Measurements from ENCODE around the gene CACNA2D2. TPM values are rescaled to one million over a fixed set of nuclear protein-coding genes. Genes with fewer than 3 reads are reported as not detected.

Gene CACNA2D2
- total RNA-seq, 1 donor from 2014 or later = 1.00 TPM

GRCh38 chr3:50435371-50436113 is 67.9 kb downstream of the CACNA2D2 start:
- Histone ChIP-seq H3K9me3 (ENCODE audit: insufficient read depth, low read depth, low read length) (no peaks in the 10 kb centered on the region), H3K79me2 (ENCODE audit: insufficient read depth, low read length) (no peaks in the 10 kb centered on the region), H4K20me1 (ENCODE audit: insufficient read depth, low read length) (no peaks in the 10 kb centered on the region), H2AFZ (ENCODE audit: low read depth, low read length) (no peak overlapping the region), H3K4me2 (ENCODE audit: low read length) (no peak overlapping the region), H3K27ac (ENCODE audit: low read depth, low read length) (no peak overlapping the region), H3K4me3 (ENCODE audit: insufficient read depth, low read depth, low read length) (no peak overlapping the region), H3K27me3 (ENCODE audit: insufficient read depth, low read length) (peaks cover 7% of the 10 kb centered on the region), H3K9ac (ENCODE audit: low read length) (no peak overlapping the region), H3K4me1 (ENCODE audit: insufficient read depth, low read length) (no peaks in the 10 kb centered on the region), H3K36me3 (ENCODE audit: insufficient read depth, low read length) (no peaks in the 10 kb centered on the region)
- H3K4me1 Mint-ChIP-seq (ENCODE audit: low read depth, unreplicated experiment) = no peaks in the 10 kb centered on the region
- TF ChIP-seq EZH2 (IDR thresholded peaks at IDR 0.05; ENCODE audit: insufficient read depth, low read length) (no peak), CTCF (IDR thresholded peaks at IDR 0.05; ENCODE audit: insufficient read depth, low read depth, low read length) (no peak)
- H3K36me3 Mint-ChIP-seq (ENCODE audit: low read depth, unreplicated experiment) = no peaks in the 10 kb centered on the region
- H3K27me3 Mint-ChIP-seq (ENCODE audit: low read depth, unreplicated experiment) = peaks cover 56% of the 10 kb centered on the region
- FAIRE-seq (no peak), DNase-seq (ENCODE audit: low read depth) (no peak)
- no peaks in the 10 kb centered on the region for H3K9me3 Mint-ChIP-seq (ENCODE audit: unreplicated experiment)
- no peak overlapping the region for H3K27ac Mint-ChIP-seq (ENCODE audit: unreplicated experiment)
- H3K4me3 Mint-ChIP-seq (ENCODE audit: unreplicated experiment) = no peak overlapping the region

DNA sequence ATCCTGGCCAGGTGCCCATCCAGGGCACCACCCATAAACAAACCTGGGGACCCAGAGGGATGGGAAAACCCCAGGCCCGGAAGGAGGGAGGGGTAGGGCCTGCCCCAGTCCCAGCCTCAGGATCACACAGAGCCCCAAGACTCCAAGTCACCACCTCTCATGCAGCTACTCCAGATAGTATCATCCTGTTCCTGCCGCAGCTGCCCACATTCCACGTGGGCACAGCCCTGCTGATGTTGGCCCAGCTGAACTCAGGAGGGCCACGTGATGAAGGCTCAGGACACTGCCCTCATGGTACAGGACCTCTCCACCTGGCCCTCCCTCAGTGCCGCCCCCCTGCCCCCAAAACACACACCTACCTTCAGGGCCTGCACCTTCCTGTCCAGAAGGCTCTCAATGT is 69.5 kb downstream of the CACNA2D2 start:
- Mint-ChIP-seq H3K27me3 (ENCODE audit: low read depth, unreplicated experiment) (peaks cover 55% of the 10 kb centered on the region), H3K4me1 (ENCODE audit: low read depth, unreplicated experiment) (no peaks in the 10 kb centered on the region), H3K36me3 (ENCODE audit: low read depth, unreplicated experiment) (no peaks in the 10 kb centered on the region), H3K4me3 (ENCODE audit: unreplicated experiment) (no peak overlapping the region), H3K27ac (ENCODE audit: unreplicated experiment) (no peak overlapping the region), H3K9me3 (ENCODE audit: unreplicated experiment) (no peaks in the 10 kb centered on the region)
- H3K4me1 ChIP-seq (ENCODE audit: insufficient read depth, low read length) = no peaks in the 10 kb centered on the region
- H3K9ac ChIP-seq (ENCODE audit: low read length) = no peak overlapping the region
- H3K27me3 ChIP-seq (ENCODE audit: insufficient read depth, low read length) = peaks cover 10% of the 10 kb centered on the region
- H3K9me3 ChIP-seq (ENCODE audit: insufficient read depth, low read depth, low read length) = no peaks in the 10 kb centered on the region
- H3K4me2 ChIP-seq (ENCODE audit: low read length) = no peak overlapping the region
- no peak overlapping the region for H2AFZ ChIP-seq (ENCODE audit: low read depth, low read length)
- no peaks in the 10 kb centered on the region for H4K20me1 ChIP-seq (ENCODE audit: insufficient read depth, low read length)
- TF ChIP-seq EZH2 (IDR thresholded peaks at IDR 0.05; ENCODE audit: insufficient read depth, low read length) = no peak
- no peak for TF ChIP-seq CTCF (IDR thresholded peaks at IDR 0.05; ENCODE audit: insufficient read depth, low read depth, low read length)
- no peak overlapping the region for H3K27ac ChIP-seq (ENCODE audit: low read depth, low read length)
- no peaks in the 10 kb centered on the region for H3K79me2 ChIP-seq (ENCODE audit: insufficient read depth, low read length)
- no peak for DNase-seq (ENCODE audit: low read depth)
- no peak overlapping the region for H3K4me3 ChIP-seq (ENCODE audit: insufficient read depth, low read depth, low read length)
- no peaks in the 10 kb centered on the region for H3K36me3 ChIP-seq (ENCODE audit: insufficient read depth, low read length)
- FAIRE-seq = no peak

DNA sequence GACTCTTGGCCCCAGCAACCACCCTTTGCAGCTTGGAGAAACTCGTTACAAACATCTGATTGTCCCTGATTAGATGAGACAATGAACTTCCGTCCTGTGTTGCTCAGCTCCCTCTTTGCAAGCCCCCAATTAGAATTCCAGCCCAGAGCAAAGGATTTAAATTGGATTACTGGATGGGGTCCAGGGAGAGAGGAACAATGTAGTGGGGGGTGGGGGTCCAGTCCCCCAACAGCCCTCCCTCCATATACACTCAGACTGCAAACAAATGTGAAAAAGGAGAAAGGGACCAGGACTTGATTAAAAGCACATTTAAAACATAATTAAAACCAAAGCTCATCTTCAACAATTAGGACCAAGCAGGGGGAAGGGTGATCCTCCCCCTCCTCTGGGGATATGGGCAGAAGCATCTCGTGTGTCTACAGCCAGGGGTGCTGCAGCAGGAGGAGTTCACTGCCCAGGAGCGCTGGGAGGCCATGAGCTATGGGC is 72.4 kb downstream of the CACNA2D2 start:
- no peak overlapping the region for H3K9ac ChIP-seq (ENCODE audit: low read length)
- no peak for TF ChIP-seq CTCF (IDR thresholded peaks at IDR 0.05; ENCODE audit: insufficient read depth, low read depth, low read length)
- no peak for TF ChIP-seq EZH2 (IDR thresholded peaks at IDR 0.05; ENCODE audit: insufficient read depth, low read length)
- H4K20me1 ChIP-seq (ENCODE audit: insufficient read depth, low read length) = no peaks in the 10 kb centered on the region
- Mint-ChIP-seq H3K27ac (ENCODE audit: unreplicated experiment) (peak overlapping the region; percentile 34), H3K9me3 (ENCODE audit: unreplicated experiment) (no peaks in the 10 kb centered on the region), H3K36me3 (ENCODE audit: low read depth, unreplicated experiment) (no peaks in the 10 kb centered on the region), H3K27me3 (ENCODE audit: low read depth, unreplicated experiment) (peaks cover 52% of the 10 kb centered on the region), H3K4me1 (ENCODE audit: low read depth, unreplicated experiment) (no peaks in the 10 kb centered on the region), H3K4me3 (ENCODE audit: unreplicated experiment) (no peak overlapping the region)
- no peak overlapping the region for H2AFZ ChIP-seq (ENCODE audit: low read depth, low read length)
- FAIRE-seq (no peak), DNase-seq (ENCODE audit: low read depth) (no peak)
- no peaks in the 10 kb centered on the region for H3K36me3 ChIP-seq (ENCODE audit: insufficient read depth, low read length)
- H3K4me1 ChIP-seq (ENCODE audit: insufficient read depth, low read length) = no peaks in the 10 kb centered on the region
- no peaks in the 10 kb centered on the region for H3K9me3 ChIP-seq (ENCODE audit: insufficient read depth, low read depth, low read length)
- H3K4me3 ChIP-seq (ENCODE audit: insufficient read depth, low read depth, low read length) = no peak overlapping the region
- H3K79me2 ChIP-seq (ENCODE audit: insufficient read depth, low read length) = no peaks in the 10 kb centered on the region
- H3K27ac ChIP-seq (ENCODE audit: low read depth, low read length) = no peak overlapping the region
- H3K27me3 ChIP-seq (ENCODE audit: insufficient read depth, low read length) = peaks cover 6% of the 10 kb centered on the region
- no peak overlapping the region for H3K4me2 ChIP-seq (ENCODE audit: low read length)
